ENCODE data around the gene CEP126.

Gene CEP126

DNA sequence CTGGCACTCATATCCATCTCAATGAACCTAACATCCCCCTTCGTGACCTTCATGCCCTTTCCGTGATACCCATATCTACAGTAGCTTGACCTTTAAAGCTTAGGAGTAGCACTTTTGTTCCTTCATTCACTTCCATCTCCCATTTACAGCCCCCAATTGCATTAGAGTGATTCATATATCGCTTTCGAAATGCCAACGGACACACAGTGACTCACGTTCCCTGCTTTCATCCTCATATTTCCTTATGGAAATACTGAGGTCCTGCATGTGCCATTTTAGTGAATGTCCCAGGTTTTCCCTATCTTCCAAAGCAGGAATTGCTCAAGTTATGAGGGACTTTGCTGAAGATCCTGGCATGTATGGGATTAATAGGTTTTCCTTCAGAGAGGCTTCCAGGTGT is 44.3 kb upstream of the CEP126 start:
- ATAC-seq = peak; percentile 69
- 0 out of 2 replicates have a peak, but pooled peaks have one; percentile 12 for TF ChIP-seq ZFP3 (CRISPR knock-in tag; IDR thresholded peaks at IDR 0.05)
- TF ChIP-seq OSR1 (CRISPR knock-in tag; IDR thresholded peaks at IDR 0.05) = no peak

DNA sequence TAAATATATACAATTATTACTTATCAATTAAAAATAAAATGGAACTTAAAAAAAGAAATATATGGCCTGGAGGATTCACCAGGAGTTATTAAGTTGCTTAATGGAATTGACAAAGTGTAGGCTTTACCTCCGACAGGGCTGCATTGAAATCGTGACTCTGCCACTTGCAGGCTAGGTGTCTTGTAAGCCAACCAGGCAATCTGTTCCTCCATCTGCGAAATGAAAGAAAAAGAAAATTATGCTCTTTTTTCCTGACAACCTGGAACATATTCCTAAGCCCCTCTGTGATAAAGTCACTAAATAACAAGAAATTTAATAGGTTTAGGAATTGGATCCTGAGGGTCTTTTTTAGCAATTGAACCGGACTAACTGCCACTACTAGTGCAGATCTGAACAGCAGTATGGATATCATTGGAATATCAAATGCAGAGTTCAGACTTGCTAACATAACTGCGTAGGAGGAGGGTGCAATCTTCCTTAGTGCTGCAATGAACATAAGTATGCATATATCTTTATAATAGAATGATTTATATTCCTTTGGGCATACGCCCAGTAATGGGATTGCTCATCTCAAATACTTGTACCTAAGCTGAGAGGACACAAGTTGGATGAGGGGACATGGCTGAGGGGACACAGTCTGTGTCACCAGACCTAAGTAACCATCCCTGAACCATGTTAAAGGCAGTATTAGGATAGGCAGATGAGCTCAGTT is 42.5 kb upstream of the CEP126 start:
- ATAC-seq = peak; percentile 73
- TF ChIP-seq TCF4 (CRISPR knock-in tag; IDR thresholded peaks at IDR 0.05; ENCODE audit: borderline replicate concordance) = no peak
- no peak for TF ChIP-seq ZNF8 (CRISPR knock-in tag; IDR thresholded peaks at IDR 0.05)
- no peak for TF ChIP-seq TOX (CRISPR knock-in tag; IDR thresholded peaks at IDR 0.05; ENCODE audit: borderline replicate concordance)
- TF ChIP-seq ZNF70 (CRISPR knock-in tag; IDR thresholded peaks at IDR 0.05) = no peak

DNA sequence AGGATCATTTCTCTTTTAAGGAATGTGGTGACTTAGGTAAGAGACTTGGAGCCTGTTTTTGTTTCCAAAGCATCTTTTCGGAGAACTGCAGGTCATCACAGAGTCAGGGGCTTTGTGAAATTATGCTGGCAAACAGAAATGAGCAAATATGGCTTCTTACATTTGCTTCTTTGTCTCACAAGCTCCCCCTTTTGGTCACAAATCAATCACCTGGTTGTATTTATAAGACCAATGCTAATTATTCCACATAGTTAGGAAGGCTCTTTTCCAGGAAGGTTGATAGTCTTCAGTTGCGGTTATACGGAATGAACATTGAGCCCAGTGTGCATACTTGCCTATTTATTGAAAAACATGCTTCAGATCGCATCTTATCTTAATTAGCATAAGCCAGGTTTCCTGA is 34.6 kb upstream of the CEP126 start:
- ATAC-seq = peak; percentile 82
- TF ChIP-seq ZFP30 (CRISPR knock-in tag; IDR thresholded peaks at IDR 0.05) (no peak), OSR1 (CRISPR knock-in tag; IDR thresholded peaks at IDR 0.05) (no peak), ZNF8 (CRISPR knock-in tag; IDR thresholded peaks at IDR 0.05) (no peak), PPARA (CRISPR knock-in tag; IDR thresholded peaks at IDR 0.05; ENCODE audit: borderline replicate concordance) (no peak), TOX (CRISPR knock-in tag; IDR thresholded peaks at IDR 0.05; ENCODE audit: borderline replicate concordance) (no peak)
- TF ChIP-seq, protein P1, sequence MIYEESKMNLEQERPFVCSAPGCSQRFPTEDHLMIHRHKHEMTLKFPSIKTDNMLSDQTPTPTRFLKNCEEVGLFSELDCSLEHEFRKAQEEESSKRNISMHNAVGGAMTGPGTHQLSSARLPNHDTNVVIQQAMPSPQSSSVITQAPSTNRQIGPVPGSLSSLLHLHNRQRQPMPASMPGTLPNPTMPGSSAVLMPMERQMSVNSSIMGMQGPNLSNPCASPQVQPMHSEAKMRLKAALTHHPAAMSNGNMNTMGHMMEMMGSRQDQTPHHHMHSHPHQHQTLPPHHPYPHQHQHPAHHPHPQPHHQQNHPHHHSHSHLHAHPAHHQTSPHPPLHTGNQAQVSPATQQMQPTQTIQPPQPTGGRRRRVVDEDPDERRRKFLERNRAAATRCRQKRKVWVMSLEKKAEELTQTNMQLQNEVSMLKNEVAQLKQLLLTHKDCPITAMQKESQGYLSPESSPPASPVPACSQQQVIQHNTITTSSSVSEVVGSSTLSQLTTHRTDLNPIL (CRISPR knock-in tag; IDR thresholded peaks at IDR 0.05; ENCODE audit: low read depth) = no peak

DNA sequence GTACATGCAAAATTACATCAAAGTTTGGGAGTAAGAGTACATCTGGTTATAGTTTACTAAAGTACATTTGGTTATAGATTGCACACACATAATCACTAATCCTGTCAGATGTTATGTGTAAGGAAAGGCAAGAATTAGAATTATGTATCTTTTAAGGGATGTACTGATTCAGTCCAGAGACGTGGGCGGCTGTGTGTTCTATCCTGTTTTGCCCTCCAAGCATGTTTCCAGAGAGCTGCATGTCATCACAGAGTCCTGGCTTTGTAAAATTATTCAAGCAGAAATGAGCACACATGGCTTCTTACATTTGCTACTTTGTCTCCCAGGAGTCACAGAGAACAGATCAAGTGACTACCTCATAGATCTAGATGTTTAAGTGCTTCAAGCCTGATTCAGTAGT is 33.2 kb upstream of the CEP126 start:
- ATAC-seq = no peak
- TF ChIP-seq ZC3H10 (CRISPR knock-in tag; IDR thresholded peaks at IDR 0.05) (no peak), PPARA (CRISPR knock-in tag; IDR thresholded peaks at IDR 0.05; ENCODE audit: borderline replicate concordance) (no peak), RARB (CRISPR knock-in tag; IDR thresholded peaks at IDR 0.05) (no peak), SNAI2 (CRISPR knock-in tag; IDR thresholded peaks at IDR 0.05) (no peak), ZNF70 (CRISPR knock-in tag; IDR thresholded peaks at IDR 0.05) (no peak), ESRRG (CRISPR knock-in tag; IDR thresholded peaks at IDR 0.05) (no peak), OSR1 (CRISPR knock-in tag; IDR thresholded peaks at IDR 0.05) (no peak), ZFP30 (CRISPR knock-in tag; IDR thresholded peaks at IDR 0.05) (no peak), TCF4 (CRISPR knock-in tag; IDR thresholded peaks at IDR 0.05; ENCODE audit: borderline replicate concordance) (no peak)
- TF ChIP-seq, protein P1 (CRISPR knock-in tag; IDR thresholded peaks at IDR 0.05; ENCODE audit: low read depth) = no peak
- TF ChIP-seq, protein P2, sequence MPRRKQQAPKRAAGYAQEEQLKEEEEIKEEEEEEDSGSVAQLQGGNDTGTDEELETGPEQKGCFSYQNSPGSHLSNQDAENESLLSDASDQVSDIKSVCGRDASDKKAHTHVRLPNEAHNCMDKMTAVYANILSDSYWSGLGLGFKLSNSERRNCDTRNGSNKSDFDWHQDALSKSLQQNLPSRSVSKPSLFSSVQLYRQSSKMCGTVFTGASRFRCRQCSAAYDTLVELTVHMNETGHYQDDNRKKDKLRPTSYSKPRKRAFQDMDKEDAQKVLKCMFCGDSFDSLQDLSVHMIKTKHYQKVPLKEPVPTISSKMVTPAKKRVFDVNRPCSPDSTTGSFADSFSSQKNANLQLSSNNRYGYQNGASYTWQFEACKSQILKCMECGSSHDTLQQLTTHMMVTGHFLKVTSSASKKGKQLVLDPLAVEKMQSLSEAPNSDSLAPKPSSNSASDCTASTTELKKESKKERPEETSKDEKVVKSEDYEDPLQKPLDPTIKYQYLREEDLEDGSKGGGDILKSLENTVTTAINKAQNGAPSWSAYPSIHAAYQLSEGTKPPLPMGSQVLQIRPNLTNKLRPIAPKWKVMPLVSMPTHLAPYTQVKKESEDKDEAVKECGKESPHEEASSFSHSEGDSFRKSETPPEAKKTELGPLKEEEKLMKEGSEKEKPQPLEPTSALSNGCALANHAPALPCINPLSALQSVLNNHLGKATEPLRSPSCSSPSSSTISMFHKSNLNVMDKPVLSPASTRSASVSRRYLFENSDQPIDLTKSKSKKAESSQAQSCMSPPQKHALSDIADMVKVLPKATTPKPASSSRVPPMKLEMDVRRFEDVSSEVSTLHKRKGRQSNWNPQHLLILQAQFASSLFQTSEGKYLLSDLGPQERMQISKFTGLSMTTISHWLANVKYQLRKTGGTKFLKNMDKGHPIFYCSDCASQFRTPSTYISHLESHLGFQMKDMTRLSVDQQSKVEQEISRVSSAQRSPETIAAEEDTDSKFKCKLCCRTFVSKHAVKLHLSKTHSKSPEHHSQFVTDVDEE (CRISPR knock-in tag; IDR thresholded peaks at IDR 0.05) = no peak

DNA sequence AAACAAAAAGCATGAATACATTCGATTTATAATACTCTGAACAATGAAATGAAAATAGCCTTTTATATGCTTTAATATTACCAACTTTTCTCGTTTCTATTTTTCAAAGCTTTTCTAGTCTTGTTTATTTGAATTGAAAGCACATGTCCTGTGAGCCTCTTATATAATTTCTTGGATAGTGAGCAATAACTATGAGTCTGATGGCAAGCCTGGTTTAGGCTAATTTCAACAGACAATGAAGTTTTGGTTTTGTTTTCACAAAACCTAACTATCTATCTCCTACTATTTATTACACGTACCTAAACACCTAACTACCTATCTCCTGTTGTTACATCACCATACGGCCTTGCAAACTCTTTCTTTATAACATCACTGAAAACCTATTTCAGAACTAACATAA is 29.2 kb upstream of the CEP126 start:
- no peak for ATAC-seq
- no peak for TF ChIP-seq ISL1 (CRISPR knock-in tag; IDR thresholded peaks at IDR 0.05)
- no peak for TF ChIP-seq PPARA (CRISPR knock-in tag; IDR thresholded peaks at IDR 0.05; ENCODE audit: borderline replicate concordance)
- TF ChIP-seq, protein P3, sequence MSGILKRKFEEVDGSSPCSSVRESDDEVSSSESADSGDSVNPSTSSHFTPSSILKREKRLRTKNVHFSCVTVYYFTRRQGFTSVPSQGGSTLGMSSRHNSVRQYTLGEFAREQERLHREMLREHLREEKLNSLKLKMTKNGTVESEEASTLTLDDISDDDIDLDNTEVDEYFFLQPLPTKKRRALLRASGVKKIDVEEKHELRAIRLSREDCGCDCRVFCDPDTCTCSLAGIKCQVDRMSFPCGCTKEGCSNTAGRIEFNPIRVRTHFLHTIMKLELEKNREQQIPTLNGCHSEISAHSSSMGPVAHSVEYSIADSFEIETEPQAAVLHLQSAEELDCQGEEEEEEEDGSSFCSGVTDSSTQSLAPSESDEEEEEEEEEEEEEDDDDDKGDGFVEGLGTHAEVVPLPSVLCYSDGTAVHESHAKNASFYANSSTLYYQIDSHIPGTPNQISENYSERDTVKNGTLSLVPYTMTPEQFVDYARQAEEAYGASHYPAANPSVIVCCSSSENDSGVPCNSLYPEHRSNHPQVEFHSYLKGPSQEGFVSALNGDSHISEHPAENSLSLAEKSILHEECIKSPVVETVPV (CRISPR knock-in tag; IDR thresholded peaks at IDR 0.05) = no peak
- TF ChIP-seq, protein P4, sequence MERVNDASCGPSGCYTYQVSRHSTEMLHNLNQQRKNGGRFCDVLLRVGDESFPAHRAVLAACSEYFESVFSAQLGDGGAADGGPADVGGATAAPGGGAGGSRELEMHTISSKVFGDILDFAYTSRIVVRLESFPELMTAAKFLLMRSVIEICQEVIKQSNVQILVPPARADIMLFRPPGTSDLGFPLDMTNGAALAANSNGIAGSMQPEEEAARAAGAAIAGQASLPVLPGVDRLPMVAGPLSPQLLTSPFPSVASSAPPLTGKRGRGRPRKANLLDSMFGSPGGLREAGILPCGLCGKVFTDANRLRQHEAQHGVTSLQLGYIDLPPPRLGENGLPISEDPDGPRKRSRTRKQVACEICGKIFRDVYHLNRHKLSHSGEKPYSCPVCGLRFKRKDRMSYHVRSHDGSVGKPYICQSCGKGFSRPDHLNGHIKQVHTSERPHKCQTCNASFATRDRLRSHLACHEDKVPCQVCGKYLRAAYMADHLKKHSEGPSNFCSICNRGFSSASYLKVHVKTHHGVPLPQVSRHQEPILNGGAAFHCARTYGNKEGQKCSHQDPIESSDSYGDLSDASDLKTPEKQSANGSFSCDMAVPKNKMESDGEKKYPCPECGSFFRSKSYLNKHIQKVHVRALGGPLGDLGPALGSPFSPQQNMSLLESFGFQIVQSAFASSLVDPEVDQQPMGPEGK (CRISPR knock-in tag; IDR thresholded peaks at IDR 0.05; ENCODE audit: borderline replicate concordance) = no peak
- no peak for TF ChIP-seq ZNF8 (CRISPR knock-in tag; IDR thresholded peaks at IDR 0.05)
- no peak for TF ChIP-seq ARNTL (CRISPR knock-in tag; IDR thresholded peaks at IDR 0.05; ENCODE audit: borderline replicate concordance, low read depth)
- TF ChIP-seq CSDC2 (CRISPR knock-in tag; IDR thresholded peaks at IDR 0.05) = no peak
- no peak for TF ChIP-seq SNAI2 (CRISPR knock-in tag; IDR thresholded peaks at IDR 0.05)
- no peak for TF ChIP-seq TOX (CRISPR knock-in tag; IDR thresholded peaks at IDR 0.05; ENCODE audit: borderline replicate concordance)
- no peak for TF ChIP-seq OSR1 (CRISPR knock-in tag; IDR thresholded peaks at IDR 0.05)
- TF ChIP-seq ZNF565 (CRISPR knock-in tag; conservative IDR thresholded peaks at IDR 0.05; ENCODE audit: low read depth) = no peak
- no peak for TF ChIP-seq ZFP3 (CRISPR knock-in tag; IDR thresholded peaks at IDR 0.05)
- TF ChIP-seq GLIS3 (CRISPR knock-in tag; IDR thresholded peaks at IDR 0.05) = no peak
- TF ChIP-seq, protein P2 (CRISPR knock-in tag; IDR thresholded peaks at IDR 0.05) = no peak
- TF ChIP-seq RARB (CRISPR knock-in tag; IDR thresholded peaks at IDR 0.05) = no peak
- TF ChIP-seq ZC3H10 (CRISPR knock-in tag; IDR thresholded peaks at IDR 0.05) = no peak
- TF ChIP-seq ZFP30 (CRISPR knock-in tag; IDR thresholded peaks at IDR 0.05) = no peak

Data from SK-N-SH treated with all-trans-retinoic acid at 6 μM for 48 hours (cell line).